HCT116 (cell line): ENCODE measurements around the gene TNFRSF25. TPM values are rescaled to one million over a fixed set of nuclear protein-coding genes. Genes with fewer than 3 reads are reported as not detected.

Experiments
- ATAC-seq: fragments of 200-7000 bp; cut with Tn5 transposase; 2 replicates; pipeline ENCODE4 v1.9.1; 2020; ENCODE audit warnings: mild to moderate bottlenecking, moderate library complexity
- BruUV-seq: library from RNA; stranded (reverse); fragments of 400-500 nt; replicated peaks from 2 replicates; lab custom pipeline; 2021; lab: Mats Ljungman, UMichigan
- CTCF ChIA-PET: fragments of 300-600 bp; sonication (Branson Sonifier 250); formaldehyde crosslinking; loops from one replicate; lab custom pipeline; 2021; ENCODE audit warnings: antibody characterized with exemption; lab: Charles Lee
- POLR2A ChIA-PET: fragments of 300-600, 350-600 bp; sonication (Branson Sonifier 250); formaldehyde crosslinking; loops from one replicate; lab custom pipeline; 2021; ENCODE audit warnings: antibody characterized with exemption; lab: Charles Lee
- RAD21 ChIA-PET, 2 experiments: fragments of 300-600 bp; sonication (Branson Sonifier 250); formaldehyde crosslinking; loops; one replicate each; lab custom pipeline; 2023; ENCODE audit warnings: low total read pairs in 2 of 2; ENCODE audit not compliant: uncharacterized antibody in 2 of 2, unreplicated experiment in 2 of 2, low non-redundant PET in 1 of 2; lab: Charles Lee
- DNase-seq: peaks from one replicate; pipeline ENCODE4 v3.0.0-alpha.2; 2010; ENCODE audit warnings: low read depth, low spot score
- H2AFZ ChIP-seq: fragments of 200-600 bp; shearing (Covaris generic), sonication (generic); 2 replicates; pipeline ENCODE4 v1.6.1; 2017; ENCODE audit warnings: low read depth, mixed run types, mixed read lengths, antibody characterized with exemption, low read length; ENCODE audit not compliant: poor library complexity, severe bottlenecking
- H3K27ac ChIP-seq: 2 replicates; pipeline ENCODE4 v1.5.1; 2012; ENCODE audit warnings: low read depth, low read length
- H3K27me3 ChIP-seq: fragments of 200-600 bp; sonication (generic); 2 replicates; pipeline ENCODE4 v1.6.1; 2016; ENCODE audit warnings: mixed run types, low read length, mixed read lengths; ENCODE audit not compliant: insufficient read depth
- H3K36me3 ChIP-seq, 2 experiments: fragments of 200-500 bp in 1 of 2; fragments of 200-600 bp in 1 of 2; sonication (Bioruptor generic) in 1 of 2; sonication (generic) in 1 of 2; 2 replicates each; pipeline versions ENCODE4 v1.5.1 to v1.6.1; 2014 to 2016; ENCODE audit warnings: low read length in 2 of 2, inconsistent platforms in 1 of 2, mixed read lengths in 1 of 2, mixed run types in 1 of 2; ENCODE audit not compliant: insufficient read depth in 2 of 2, control insufficient read depth in 1 of 2
- H3K4me1 ChIP-seq, 2 experiments: fragments of 200-600 bp in 1 of 2; sonication (generic) in 1 of 2; 2 replicates each; pipeline versions ENCODE4 v1.5.1 to v1.6.1; 2012 to 2017; ENCODE audit warnings: low read length in 2 of 2, inconsistent platforms in 1 of 2, mild to moderate bottlenecking in 1 of 2, mixed read lengths in 1 of 2, mixed run types in 1 of 2, moderate library complexity in 1 of 2; ENCODE audit not compliant: insufficient read depth in 2 of 2, control insufficient read depth in 1 of 2
- H3K4me2 ChIP-seq: fragments of 200-600 bp; sonication (generic); 2 replicates; pipeline ENCODE4 v1.6.1; 2017; ENCODE audit warnings: mixed run types, low read length, mixed read lengths
- H3K4me3 ChIP-seq, 2 experiments: fragments of 200-600 bp in 1 of 2; sonication (generic) in 1 of 2; replicated peaks in 1 of 2; 2 replicates each; pipeline ENCODE4 v1.5.1; 2011 to 2016; ENCODE audit warnings: low read length in 2 of 2, control low read depth in 1 of 2, low read depth in 1 of 2, mild to moderate bottlenecking in 1 of 2, mixed read lengths in 1 of 2, mixed run types in 1 of 2
- H3K79me2 ChIP-seq: fragments of 200-600 bp; sonication (generic); 2 replicates; pipeline ENCODE4 v1.6.1; 2017; ENCODE audit warnings: mild to moderate bottlenecking, mixed run types, low read length, moderate library complexity, mixed read lengths; ENCODE audit not compliant: insufficient read depth
- H3K9ac ChIP-seq: fragments of 200-600 bp; sonication (generic); 2 replicates; pipeline ENCODE4 v1.6.1; 2016; ENCODE audit warnings: low read length, mixed read lengths
- H3K9me2 ChIP-seq: fragments of 200-600 bp; sonication (generic), shearing (Covaris generic); 2 replicates; pipeline ENCODE4 v1.6.1; 2017; ENCODE audit warnings: mixed run types, mild to moderate bottlenecking, moderate library complexity; ENCODE audit not compliant: insufficient read depth
- H3K9me3 ChIP-seq, 2 experiments: fragments of 200-500 bp in 1 of 2; fragments of 200-600 bp in 1 of 2; sonication (Bioruptor generic) in 1 of 2; sonication (generic) in 1 of 2; 2 replicates each; pipeline ENCODE4 v1.6.1; 2014 to 2017; ENCODE audit warnings: low read length in 2 of 2, mixed read lengths in 2 of 2, inconsistent platforms in 1 of 2, low read depth in 1 of 2, mild to moderate bottlenecking in 1 of 2, mixed run types in 1 of 2, moderate library complexity in 1 of 2; ENCODE audit not compliant: control insufficient read depth in 1 of 2, insufficient read depth in 1 of 2
- H4K20me1 ChIP-seq: fragments of 200-600 bp; sonication (generic), shearing (Covaris generic); 2 replicates; pipeline ENCODE4 v1.6.1; 2017; ENCODE audit warnings: mixed run types, mild to moderate bottlenecking, moderate library complexity; ENCODE audit not compliant: insufficient read depth
- CBX3 ChIP-seq: IDR thresholded peaks from 2 replicates; pipeline ENCODE4 v1.6.1; 2012; ENCODE audit warnings: low read depth
- CTCF ChIP-seq, 3 experiments: fragments of 200-600 bp in 1 of 3; sonication (generic) in 1 of 3; IDR thresholded peaks in 2 of 3; conservative IDR thresholded peaks in 1 of 3; 2 replicates each; pipeline ENCODE4 v1.5.1; 2012 to 2017; ENCODE audit warnings: low read depth in 2 of 3, low read length in 2 of 3, antibody characterized with exemption in 1 of 3, borderline replicate concordance in 1 of 3, control low read depth in 1 of 3, mild to moderate bottlenecking in 1 of 3, mixed read lengths in 1 of 3, mixed run types in 1 of 3, moderate library complexity in 1 of 3; ENCODE audit not compliant: insufficient read depth in 1 of 3
- ELF1 ChIP-seq: IDR thresholded peaks from 2 replicates; pipeline ENCODE4 v1.6.1; 2012; ENCODE audit warnings: low read depth, borderline replicate concordance
- EZH2 ChIP-seq: fragments of 200-600 bp; sonication (generic); IDR thresholded peaks from 2 replicates; pipeline ENCODE4 v1.6.1; 2017; ENCODE audit warnings: antibody characterized with exemption, mixed run types
- JUND ChIP-seq: IDR thresholded peaks from 2 replicates; pipeline ENCODE4 v1.6.1; 2012
- MAX ChIP-seq: IDR thresholded peaks from 2 replicates; pipeline ENCODE4 v1.6.1; 2012
- POLR2A ChIP-seq: IDR thresholded peaks from 2 replicates; pipeline ENCODE4 v1.7.0; 2011; ENCODE audit warnings: borderline replicate concordance; ENCODE audit not compliant: insufficient read depth, insufficient read length; ENCODE audit errors: extremely low read depth
- RAD21 ChIP-seq: IDR thresholded peaks from 2 replicates; pipeline ENCODE4 v1.6.1; 2012; ENCODE audit warnings: low read depth, mild to moderate bottlenecking
- SIN3A ChIP-seq: IDR thresholded peaks from 2 replicates; pipeline ENCODE4 v1.6.1; 2012; ENCODE audit warnings: low read depth
- SP1 ChIP-seq: IDR thresholded peaks from 2 replicates; pipeline ENCODE4 v1.6.1; 2012; ENCODE audit warnings: low read depth
- TCF7L2 ChIP-seq: IDR thresholded peaks from 2 replicates; pipeline ENCODE4 v1.7.0; 2011; ENCODE audit warnings: borderline replicate concordance, inconsistent platforms; ENCODE audit not compliant: insufficient read depth, insufficient read length; ENCODE audit errors: extremely low read depth
- YY1 ChIP-seq: IDR thresholded peaks from 2 replicates; pipeline ENCODE4 v1.6.1; 2011; ENCODE audit warnings: low read length, low read depth, moderate library complexity, mild to moderate bottlenecking; ENCODE audit not compliant: insufficient replicate concordance; ENCODE audit errors: extremely low read depth
- ZBTB33 ChIP-seq: IDR thresholded peaks from 2 replicates; pipeline ENCODE4 v1.6.1; 2011; ENCODE audit warnings: mild to moderate bottlenecking, low read length, moderate library complexity; ENCODE audit not compliant: insufficient replicate concordance; ENCODE audit errors: extremely low read depth
- ZFX ChIP-seq: fragments of 450-650 bp; IDR thresholded peaks from 2 replicates; pipeline ENCODE4 v1.6.1; 2017
- ZNF274 ChIP-seq: fragments of 200-500 bp; sonication (Bioruptor generic); IDR thresholded peaks from 2 replicates; pipeline ENCODE4 v1.6.1; 2014; ENCODE audit warnings: mild to moderate bottlenecking, low read depth, low read length, inconsistent platforms
- intact Hi-C: fragments of 100-400 bp; cut with micrococcal nuclease; formaldehyde crosslinking; loops from 2 replicates; pipeline ENCODE4 v1.10.0; 2022
- total RNA-seq: library from RNA; stranded (reverse); gene quantifications from one replicate; pipeline ENCODE4 v1.2.1, GENCODE V29; 2021; ENCODE audit not compliant: unreplicated experiment
- TF ChIP-seq, protein P1 (sequence below): IDR thresholded peaks from 2 replicates; pipeline ENCODE4 v1.6.1; 2012

The TNFRSF25 gene
- total RNA-seq, 1 experiment from 2014 or later = 27.5 TPM

GRCh38 chr1:6483017-6483760 lies 17.2 kb upstream of the TNFRSF25 start:
- Histone ChIP-seq H2AFZ (no peak overlapping the region), H3K4me2 (no peak overlapping the region), H3K9me2 (no peaks in the 10 kb centered on the region), H3K27me3 (no peaks in the 10 kb centered on the region), H3K27ac (no peak overlapping the region), H3K4me1 (peaks cover 4 to 15% of the 10 kb centered on the region in 2 experiments; a peak in 2 of 4 replicates), H3K36me3 (no peaks in the 10 kb centered on the region)
- ChIA-PET POLR2A (no interaction called here), CTCF (interaction anchor here (1.3 kb wide), 1 partner anchor 11 kb away, joined by 4 read pairs; no protein-coding TSS in a partner anchor), RAD21 (no interaction called here)
- TF ChIP-seq, protein P1, sequence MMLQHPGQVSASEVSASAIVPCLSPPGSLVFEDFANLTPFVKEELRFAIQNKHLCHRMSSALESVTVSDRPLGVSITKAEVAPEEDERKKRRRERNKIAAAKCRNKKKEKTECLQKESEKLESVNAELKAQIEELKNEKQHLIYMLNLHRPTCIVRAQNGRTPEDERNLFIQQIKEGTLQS = no peak
- TF ChIP-seq ZFX (no peak), ELF1 (no peak), TCF7L2 (no peak), SIN3A (no peak), YY1 (no peak), MAX (no peak), SP1 (no peak), ZBTB33 (no peak), ZNF274 (no peak), CBX3 (no peak), POLR2A (no peak), CTCF (IDR thresholded peaks at IDR 0.05 in 2 of 3, conservative IDR thresholded peaks at IDR 0.05 in 1 of 3; ENCODE audit: borderline replicate concordance in 1 of 3, insufficient read depth in 1 of 3, low read depth in 2 of 3, low read length in 2 of 3) (no peak), RAD21 (no peak), EZH2 (no peak), JUND (no peak)
- TF ChIP-seq, all 23 proteins: peak for 0
- no peaks in the 10 kb centered on the region for H3K9me3 ChIP-seq
- no TSS peak for BruUV-seq
- no peaks in the 10 kb centered on the region; the same call in 1 of the 2 replicates for H3K79me2 ChIP-seq
- intact Hi-C loops = no loop called here
- no peak for DNase-seq
- no peak overlapping the region for H3K9ac ChIP-seq
- H4K20me1 ChIP-seq = no peaks in the 10 kb centered on the region
- H3K4me3 ChIP-seq = no peak overlapping the region
- no peak; the same call in 1 of the 2 replicates for ATAC-seq
